Raji (cell line): ENCODE data around the gene VPS35L.

Experiments used
- POLR2A ChIP-seq: IDR thresholded peaks from 2 replicates; pipeline ENCODE4 v1.6.1; 2011; ENCODE audit warnings: low read depth, low read length, control low read depth; ENCODE audit not compliant: insufficient read depth

The VPS35L gene

DNA sequence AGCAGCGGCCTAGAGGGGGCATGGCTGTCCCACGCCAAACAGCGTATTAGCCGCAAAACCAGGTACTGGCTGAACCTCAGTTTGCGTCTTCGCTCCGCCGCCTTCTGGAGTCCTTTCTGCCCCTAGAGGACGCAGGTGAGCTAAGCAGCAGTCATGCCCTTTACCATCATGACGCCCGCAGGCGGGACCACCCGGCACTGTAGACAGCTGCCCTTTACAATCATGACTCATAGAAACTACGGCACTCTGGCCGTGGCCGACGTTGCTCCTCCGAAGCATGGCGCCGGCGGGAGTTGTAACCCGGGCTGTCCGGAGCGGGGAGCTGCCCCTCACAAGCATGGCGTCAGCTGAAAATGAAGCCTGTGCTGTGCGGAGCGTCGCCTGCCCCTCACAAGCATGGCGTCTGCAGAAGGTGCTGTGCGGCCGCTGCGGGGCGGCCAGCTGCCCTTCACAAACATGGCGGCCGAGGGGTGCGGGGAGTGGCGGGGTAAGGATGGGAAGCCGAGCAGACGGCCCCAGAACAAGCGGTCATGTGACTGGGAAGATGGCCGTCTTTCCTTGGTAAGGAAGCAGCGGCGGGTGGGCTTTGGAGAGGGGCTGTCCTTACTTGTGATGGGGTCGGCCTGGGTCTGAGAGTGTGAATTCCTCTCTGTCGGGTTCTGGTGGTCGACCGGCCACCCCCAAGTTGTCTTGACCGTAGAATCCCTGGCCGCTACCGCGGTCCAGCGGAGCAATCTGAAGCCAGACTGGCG, at the start of gene VPS35L:
Gene VPS35L, plus strand, starts transcription at position 518 of the 752 bp plus-strand sequence. Its CDS starts 27 bp downstream, at position 545.
- TF ChIP-seq POLR2A: peak; percentile 52

- TF ChIP-seq POLR2A: no peak
Measured at GRCh38 chr16:19506965-19507364, 48.5 kb upstream of the VPS35L start.

- TF ChIP-seq POLR2A: no peak
Measured at GRCh38 chr16:19507867-19508266, 47.6 kb upstream of the VPS35L start.

DNA sequence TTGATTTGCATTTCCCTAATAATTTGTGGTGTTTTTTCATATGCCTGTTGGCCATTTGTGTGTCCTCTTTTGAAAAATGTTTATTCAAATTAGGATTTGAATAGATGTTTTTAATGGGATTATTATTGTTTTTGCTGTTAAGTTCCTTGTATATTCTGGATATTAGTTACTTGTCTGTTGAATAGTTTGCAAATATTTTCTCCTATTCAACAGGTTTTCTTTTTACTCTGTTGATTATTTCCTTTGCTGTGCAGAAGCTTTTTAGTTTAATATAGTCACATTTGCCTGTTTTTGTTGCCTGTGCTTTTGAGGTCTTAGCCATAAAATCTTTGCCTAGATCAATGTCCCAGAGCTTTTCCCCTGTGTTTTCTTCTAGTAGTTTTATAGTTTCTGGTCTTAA, 43.2 kb upstream of the VPS35L start:
- no peak for TF ChIP-seq POLR2A

DNA sequence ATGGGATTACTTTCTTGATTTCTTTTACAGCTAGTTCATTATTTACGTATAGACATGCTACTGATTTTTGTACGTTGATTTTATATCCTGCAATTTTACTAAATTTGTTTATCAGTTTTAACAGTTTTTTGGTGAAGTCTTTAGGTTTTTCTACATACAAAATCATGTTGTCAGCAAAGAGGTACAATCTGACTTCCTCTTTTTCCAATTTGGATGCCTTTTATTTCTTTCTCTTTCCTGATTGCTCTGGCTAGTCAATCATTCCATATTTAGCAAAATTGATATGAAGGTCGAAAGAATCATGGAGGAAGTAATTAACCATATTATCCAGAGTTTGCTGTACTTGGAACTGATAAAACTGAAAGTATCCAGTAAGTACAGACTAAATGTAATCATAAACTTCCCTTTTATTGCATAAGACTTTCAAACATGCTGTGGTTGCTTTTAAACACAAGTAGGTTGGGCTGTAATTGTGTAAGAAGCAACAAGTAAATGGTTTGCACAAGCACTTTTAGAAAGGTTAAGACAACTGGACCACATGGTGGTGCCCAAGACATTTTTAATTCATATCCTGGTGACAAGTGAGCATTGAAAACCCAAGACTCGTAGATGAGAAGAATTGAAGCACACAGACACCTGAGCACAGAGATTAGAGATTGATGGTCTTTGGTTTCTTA, 42.0 kb upstream of the VPS35L start:
- no peak for TF ChIP-seq POLR2A

DNA sequence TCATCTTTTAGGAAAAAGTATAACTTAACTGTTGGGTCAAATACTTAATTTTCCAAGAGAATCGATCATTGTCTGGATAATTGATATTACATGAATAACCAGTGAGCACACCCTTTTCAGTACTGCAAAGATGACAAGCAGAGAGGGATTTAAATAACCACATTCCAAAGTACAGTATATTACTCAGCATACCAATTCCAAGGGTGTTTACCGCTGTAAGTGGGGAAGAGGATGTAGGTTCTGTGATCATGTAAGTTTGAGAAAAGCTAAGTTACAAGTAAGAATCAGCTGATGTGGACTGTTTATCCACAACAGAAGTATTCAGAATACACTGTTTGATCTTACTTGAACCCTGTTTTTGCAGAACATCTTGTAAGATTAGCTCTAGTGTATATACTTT, 39.7 kb upstream of the VPS35L start:
- TF ChIP-seq POLR2A: no peak

DNA sequence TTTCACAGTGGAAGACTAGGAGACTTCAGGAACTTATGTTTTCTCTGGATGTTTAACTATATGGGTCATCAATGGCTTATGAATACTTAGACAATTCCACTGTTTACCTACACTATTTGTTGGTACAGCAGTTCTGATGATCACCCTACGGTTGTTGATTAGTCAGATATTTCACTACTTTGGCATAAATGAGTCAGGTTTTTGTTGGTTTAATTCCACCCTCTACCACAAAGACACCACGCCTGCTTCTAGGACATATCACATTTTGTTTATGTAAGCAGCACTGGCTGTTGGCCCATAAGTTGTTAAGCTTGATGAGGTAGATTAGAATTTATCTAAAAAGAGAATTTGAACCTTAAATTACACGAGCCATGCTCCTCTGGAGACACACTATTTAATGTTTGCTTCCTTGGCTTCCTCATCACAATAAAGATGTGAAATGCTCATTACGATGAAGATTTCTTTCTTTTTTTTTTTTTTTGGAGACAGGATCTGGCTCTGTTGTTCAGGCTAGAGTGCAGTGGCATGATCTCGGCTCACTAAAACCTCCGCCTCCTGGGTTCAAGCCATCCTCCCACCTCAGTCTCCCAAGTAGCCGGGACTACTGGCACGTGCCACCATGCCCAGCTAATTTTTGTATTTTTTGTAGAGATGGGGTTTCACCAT, 37.9 kb upstream of the VPS35L start:
- no peak for TF ChIP-seq POLR2A

GRCh38 chr16:19518388-19518787, 37.1 kb upstream of the VPS35L start:
- TF ChIP-seq POLR2A: no peak

- TF ChIP-seq POLR2A: no peak
Measured at GRCh38 chr16:19520861-19521331, 34.6 kb upstream of the VPS35L start.

- peak; percentile 90 for TF ChIP-seq POLR2A
Measured at GRCh38 chr16:19521471-19522396, 33.8 kb upstream of the VPS35L start, which contains the start of gene GDE1. Gene GDE1, minus strand, starts transcription at chr16:19522098. Its CDS starts 134 bp downstream, at chr16:19521964.

DNA sequence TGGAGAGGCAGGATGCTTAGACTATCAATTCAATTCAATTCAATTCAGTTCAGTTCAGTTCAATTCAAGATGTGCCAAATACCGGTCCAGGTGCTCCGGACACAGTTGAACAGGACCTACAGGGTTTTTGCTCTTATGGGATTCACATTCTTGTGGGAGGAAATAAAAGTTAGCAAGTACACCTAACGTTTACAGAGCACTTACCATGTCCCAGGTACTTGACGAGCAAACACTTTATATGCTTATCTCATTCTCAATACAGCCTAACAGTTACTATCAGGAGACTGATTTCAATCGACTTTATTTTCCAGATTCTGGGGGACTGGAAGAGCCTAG, 33.1 kb upstream of the VPS35L start:
- TF ChIP-seq POLR2A: no peak

DNA sequence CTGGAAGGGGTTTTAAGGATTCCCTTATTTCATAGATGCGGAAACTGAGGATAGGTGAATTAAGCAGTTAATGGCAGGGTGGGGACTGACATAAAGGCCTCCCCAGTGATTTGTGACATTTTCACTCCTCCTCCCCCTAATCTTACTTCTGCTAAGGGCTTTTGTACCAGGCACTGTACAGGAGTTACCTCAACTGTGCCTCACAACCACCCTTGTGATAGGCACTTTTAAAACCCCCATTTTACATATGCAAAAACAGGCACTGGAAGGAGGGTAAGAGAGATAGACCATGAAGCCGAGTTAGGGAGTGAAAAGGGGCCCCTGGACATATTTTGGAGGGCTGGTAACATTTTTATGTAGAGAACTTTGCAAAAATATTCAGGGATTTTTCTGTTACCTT, 32.7 kb upstream of the VPS35L start:
- TF ChIP-seq POLR2A: peak; percentile 65; the same call in 1 of the 2 replicates

DNA sequence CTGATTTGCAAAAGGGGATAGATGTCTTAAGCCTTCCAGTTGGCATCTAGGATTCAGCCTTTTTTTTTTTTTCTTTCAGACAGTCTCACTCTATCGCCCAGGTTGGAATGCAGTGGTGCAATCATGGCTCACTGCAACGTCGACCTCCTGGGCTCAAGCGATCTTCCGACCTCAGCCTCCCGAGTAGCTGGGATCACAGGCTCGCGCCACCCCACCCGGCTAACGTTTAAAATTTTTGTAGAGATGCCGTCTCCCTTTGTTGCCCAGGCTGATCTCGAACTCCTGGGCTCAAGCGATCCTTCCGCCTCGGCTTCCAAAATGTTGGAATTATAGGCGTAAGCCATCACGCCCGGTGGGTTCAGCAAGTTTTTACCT, 32.3 kb upstream of the VPS35L start:
- no peak for TF ChIP-seq POLR2A

DNA sequence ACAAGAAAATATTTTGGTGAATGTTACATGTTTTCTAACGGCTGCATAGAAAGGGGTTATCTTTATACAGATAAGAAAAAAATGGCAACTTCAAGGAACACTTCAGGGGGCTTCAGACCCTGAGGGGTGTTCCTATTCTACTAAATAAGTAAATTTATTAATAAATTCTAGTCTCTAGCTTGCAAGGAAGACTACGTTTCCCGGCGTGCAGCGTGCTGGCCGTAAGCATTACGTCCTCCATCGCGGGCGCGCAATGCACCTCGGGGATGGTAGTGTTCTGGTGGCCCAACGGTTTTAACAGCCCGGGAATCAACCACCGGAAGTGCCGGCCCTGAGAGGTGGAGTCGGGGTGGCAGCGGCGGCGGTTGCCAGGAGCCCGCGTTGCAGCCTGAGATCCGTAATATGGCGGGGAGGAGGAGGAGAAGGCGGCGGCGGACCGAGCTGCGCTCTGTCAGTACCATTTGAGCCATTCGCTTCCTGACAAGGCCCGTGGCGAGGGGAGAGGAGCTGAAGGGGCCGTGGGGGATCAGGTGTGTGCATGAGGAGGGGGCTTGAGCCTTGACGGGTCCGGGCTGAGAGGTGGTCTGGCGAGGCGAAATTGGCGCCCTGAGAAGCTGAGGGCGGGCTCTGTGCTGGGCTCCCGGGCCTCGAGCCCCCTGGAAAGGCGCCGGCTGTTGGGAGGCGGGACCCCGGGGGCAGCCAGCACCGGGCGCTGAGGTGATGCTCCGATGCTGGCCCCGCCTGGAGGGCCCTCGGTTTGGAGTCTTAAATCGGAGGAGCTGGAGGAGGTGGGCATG, 31.7 kb upstream of the VPS35L start, which contains the start of gene CCP110:
Gene CCP110, plus strand, starts transcription at position 384 of the 797 bp plus-strand sequence. CDS start 3,940 bp downstream, outside the sequence.
- peak; percentile 77 for TF ChIP-seq POLR2A
